Bronchial epithelial cell (primary cell): ENCODE measurements around the gene ENTPD3. TPM values are rescaled to one million over a fixed set of nuclear protein-coding genes. Genes with fewer than 3 reads are reported as not detected.

Experiments used
- DNase-seq: peaks from one replicate; pipeline ENCODE4 v3.0.0-alpha.2; 2010; ENCODE audit warnings: low read depth
- FAIRE-seq: peaks from 2 replicates; lab custom pipeline; 2011; peaks lifted over from hg19 to GRCh38; lab: Jason Lieb, UNC
- H3K27me3 ChIP-seq: 2 replicates; pipeline ENCODE4 v1.5.1; 2011; ENCODE audit warnings: low read length; ENCODE audit not compliant: control insufficient read depth, insufficient read depth
- H3K36me3 ChIP-seq: 2 replicates; pipeline ENCODE4 v1.5.1; 2011; ENCODE audit warnings: low read length; ENCODE audit not compliant: control insufficient read depth, insufficient read depth
- H3K4me3 ChIP-seq: 2 replicates; pipeline ENCODE4 v1.5.1; 2011; ENCODE audit warnings: mild to moderate bottlenecking, low read depth, low read length, control low read depth
- CTCF ChIP-seq: IDR thresholded peaks from 2 replicates; pipeline ENCODE4 v1.5.1; 2011; ENCODE audit warnings: mild to moderate bottlenecking, moderate library complexity, low read length, control low read depth, inconsistent platforms; ENCODE audit not compliant: insufficient read depth, severe bottlenecking
- total RNA-seq: library from RNA; depleted of rRNA; stranded (reverse); fragments of >200 nt; gene quantifications from 2 replicates; pipeline ENCODE4 v1.2.1, GENCODE V29; 2014

Gene ENTPD3
- total RNA-seq, 1 donor from 2014 or later = 8.4 TPM

DNA sequence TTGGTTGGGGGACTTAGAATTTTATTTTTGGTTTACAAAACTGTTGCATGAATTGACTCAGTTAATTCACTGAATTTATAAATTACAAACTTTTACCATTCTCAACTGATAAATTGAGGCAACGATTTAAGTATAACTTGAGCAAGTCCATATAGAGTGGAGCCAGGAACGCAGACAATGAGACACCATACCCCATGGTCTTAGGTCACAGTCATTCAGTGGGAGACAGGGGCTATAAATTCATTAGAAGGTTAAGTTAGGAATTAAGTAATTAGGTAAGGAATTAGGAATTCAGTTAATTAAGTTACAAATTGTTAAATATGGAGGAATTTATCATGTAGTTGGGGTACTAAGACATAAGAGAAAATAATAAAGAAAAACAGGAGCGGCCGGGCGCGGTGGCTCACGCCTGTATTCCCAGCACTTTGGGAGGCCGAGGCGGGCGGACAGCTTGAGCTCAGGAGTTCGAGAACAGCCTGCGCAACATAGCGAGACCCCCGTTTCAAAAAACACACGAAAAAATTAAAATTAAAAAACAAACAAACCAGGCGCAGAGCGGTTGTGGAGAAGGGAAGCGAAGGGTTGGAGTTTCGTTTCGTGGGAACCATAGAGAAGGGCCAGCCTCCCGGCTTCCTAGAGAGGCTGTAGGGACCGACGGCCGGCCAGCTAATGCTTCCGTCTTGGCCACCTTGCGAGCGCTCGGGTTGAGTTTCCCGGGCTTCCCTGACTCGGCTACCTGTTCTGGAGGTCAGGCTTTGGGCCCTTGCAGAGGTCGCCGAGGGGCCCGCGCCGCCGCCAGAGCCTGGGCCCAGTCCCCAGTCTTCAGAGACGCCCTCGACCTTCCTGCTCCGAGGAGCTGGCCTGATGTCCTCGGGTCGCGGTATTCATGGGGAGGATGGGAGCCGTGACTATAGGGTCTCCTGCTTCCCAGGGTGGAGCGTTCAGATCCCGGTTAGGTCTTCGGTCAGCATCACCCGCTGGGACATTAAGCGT lies 89.8 kb downstream of the ENTPD3 start, which contains the start of gene ZNF619:
TSS of gene ZNF619 (plus strand) at position 645 of the 993 bp plus-strand sequence. CDS start 858 bp downstream, outside the sequence.
- TF ChIP-seq CTCF = peak; percentile 7
- FAIRE-seq = no peak

DNA sequence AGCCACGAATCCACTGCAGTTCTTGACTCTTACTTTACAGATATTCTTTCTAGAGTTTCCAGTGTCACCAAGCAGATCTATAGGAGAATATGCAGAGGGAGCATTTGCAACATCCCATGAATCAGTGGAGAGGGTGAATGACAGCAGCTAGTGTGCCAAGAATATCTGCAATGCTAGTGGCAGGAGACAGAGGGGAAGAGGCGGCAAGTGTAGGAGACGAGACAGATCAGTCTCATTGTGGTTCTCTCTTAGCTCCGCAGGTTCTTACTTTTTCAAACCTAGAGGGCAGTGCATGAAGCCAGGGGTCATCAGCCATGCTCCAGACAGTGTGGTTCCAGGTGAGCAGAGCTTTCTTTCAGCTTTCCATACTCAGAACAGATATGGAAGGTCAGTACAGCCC lies 90.7 kb downstream of the ENTPD3 start:
- DNase-seq (peak; percentile 19), FAIRE-seq (peak; percentile 50)
- Histone ChIP-seq H3K27me3 (no peaks in the 10 kb centered on the region), H3K36me3 (peaks cover 1% of the 10 kb centered on the region), H3K4me3 (peak overlapping the region; percentile 55)
- TF ChIP-seq CTCF = no peak

More for the DNA sequence above, 89.8 kb downstream of the ENTPD3 start, which contains the start of gene ZNF619:
- DNase-seq = peak; percentile 53
- Histone ChIP-seq H3K27me3 (no peaks in the 10 kb centered on the region), H3K36me3 (no peaks in the 10 kb centered on the region), H3K4me3 (peak within 1 kb of the TSS; percentile 55)

Other genes starting within 250 kb of the ENTPD3 start
- 10.5 and 13.8 TPM in 2 replicates for gene EIF1B, start 77.5 kb upstream of the ENTPD3 start, total RNA-seq
- gene RPL14, start 70.2 kb downstream of the ENTPD3 start, total RNA-seq = 532 and 659 TPM in 2 replicates
- gene ZNF619, start 89.9 kb downstream of the ENTPD3 start, total RNA-seq = 5.3 and 5.6 TPM in 2 replicates
- 0.38 and 0.53 TPM in 2 replicates for gene ZNF620, start 118.9 kb downstream of the ENTPD3 start, total RNA-seq
- 12.9 and 14.5 TPM in 2 replicates for gene ZNF621, start 137.8 kb downstream of the ENTPD3 start, total RNA-seq